MG63 (cell line): ENCODE data around the gene UPF3A. TPM values are rescaled to one million over a fixed set of nuclear protein-coding genes. Genes with fewer than 3 reads are reported as not detected.
"Not testable (repeated sequence)": the region's sequence is repeated elsewhere in the genome, so short reads cannot be mapped to it uniquely, and the experiment has no call there.

Source experiments
- DNase-seq: peaks from one replicate; pipeline ENCODE4 v3.0.0-alpha.2; 2020
- H3K27me3 ChIP-seq: fragments of 250-450 bp; sonication (Bioruptor Pico); 2 replicates; pipeline ENCODE4 v1.5.1; 2020; ENCODE audit warnings: mild to moderate bottlenecking, moderate library complexity
- H3K36me3 ChIP-seq: fragments of 250-450 bp; sonication (Bioruptor Pico); 2 replicates; pipeline ENCODE4 v1.5.1; 2020; ENCODE audit warnings: mild to moderate bottlenecking, moderate library complexity
- H3K4me3 ChIP-seq: fragments of 250-450 bp; sonication (Bioruptor Pico); 2 replicates; pipeline ENCODE4 v1.5.1; 2020; ENCODE audit warnings: mild to moderate bottlenecking, moderate library complexity
- H3K9me3 ChIP-seq: fragments of 250-450 bp; sonication (Bioruptor Pico); 2 replicates; pipeline ENCODE4 v1.5.1; 2020; ENCODE audit warnings: mild to moderate bottlenecking, moderate library complexity
- total RNA-seq: library from RNA; depleted of rRNA; stranded (reverse); fragments of >200 nt; shearing (Covaris generic); gene quantifications from 2 replicates; pipeline ENCODE4 v1.2.3, GENCODE V29; 2014; ENCODE audit warnings: low replicate concordance

The UPF3A gene
- total RNA-seq, 1 experiment from 2014 or later = 15.4 TPM

- Histone ChIP-seq H3K27me3 (no peaks in the 10 kb centered on the region), H3K36me3 (peaks cover 85% of the 10 kb centered on the region), H3K4me3 (no peak overlapping the region), H3K9me3 (no peaks in the 10 kb centered on the region)
- no peak for DNase-seq
These were observed 22.0 kb upstream of the UPF3A start for GRCh38 chr13:114259374-114259773.

GRCh38 chr13:114259974-114260373, 21.4 kb upstream of the UPF3A start:
- H3K4me3 ChIP-seq = no peak overlapping the region
- no peaks in the 10 kb centered on the region for H3K9me3 ChIP-seq
- no peak for DNase-seq
- H3K36me3 ChIP-seq = peaks cover 84% of the 10 kb centered on the region
- H3K27me3 ChIP-seq = no peaks in the 10 kb centered on the region

GRCh38 chr13:114260814-114261213, 20.6 kb upstream of the UPF3A start:
- no peak overlapping the region for H3K4me3 ChIP-seq
- H3K27me3 ChIP-seq = no peaks in the 10 kb centered on the region
- DNase-seq = no peak
- H3K9me3 ChIP-seq = no peaks in the 10 kb centered on the region
- peaks cover 84% of the 10 kb centered on the region for H3K36me3 ChIP-seq

GRCh38 chr13:114261328-114261965, 20.0 kb upstream of the UPF3A start:
- no peak for DNase-seq
- H3K36me3 ChIP-seq = peaks cover 81% of the 10 kb centered on the region
- H3K27me3 ChIP-seq = no peaks in the 10 kb centered on the region
- H3K4me3 ChIP-seq = no peak overlapping the region
- H3K9me3 ChIP-seq = no peaks in the 10 kb centered on the region

- Histone ChIP-seq H3K4me3 (no peak overlapping the region), H3K9me3 (no peaks in the 10 kb centered on the region), H3K27me3 (no peaks in the 10 kb centered on the region), H3K36me3 (peaks cover 81% of the 10 kb centered on the region)
- DNase-seq = no peak
These were observed 17.8 kb upstream of the UPF3A start for GRCh38 chr13:114263578-114263977.

GRCh38 chr13:114264313-114264712, 17.1 kb upstream of the UPF3A start:
- not testable (repeated sequence) for H3K4me3 ChIP-seq, DNase-seq, H3K9me3 ChIP-seq, H3K27me3 ChIP-seq
- peaks cover 82% of the 10 kb centered on the region for H3K36me3 ChIP-seq

GRCh38 chr13:114264886-114265611, 16.4 kb upstream of the UPF3A start:
- no peak for DNase-seq
- peaks cover 82% of the 10 kb centered on the region for H3K36me3 ChIP-seq
- H3K4me3 ChIP-seq = no peak overlapping the region
- H3K27me3 ChIP-seq = no peaks in the 10 kb centered on the region
- H3K9me3 ChIP-seq = no peaks in the 10 kb centered on the region

GRCh38 chr13:114266241-114266640, 15.2 kb upstream of the UPF3A start:
- Histone ChIP-seq H3K27me3 (no peaks in the 10 kb centered on the region), H3K9me3 (no peaks in the 10 kb centered on the region), H3K4me3 (no peak overlapping the region), H3K36me3 (peaks cover 76% of the 10 kb centered on the region)
- no peak for DNase-seq

- peaks cover 78% of the 10 kb centered on the region for H3K36me3 ChIP-seq
- H3K27me3 ChIP-seq = no peaks in the 10 kb centered on the region
- no peak overlapping the region for H3K4me3 ChIP-seq
- no peaks in the 10 kb centered on the region for H3K9me3 ChIP-seq
- no peak for DNase-seq
These were observed 12.8 kb upstream of the UPF3A start for GRCh38 chr13:114268344-114269280.

- H3K4me3 ChIP-seq = no peak overlapping the region
- H3K36me3 ChIP-seq = peaks cover 78% of the 10 kb centered on the region
- H3K9me3 ChIP-seq = no peaks in the 10 kb centered on the region
- H3K27me3 ChIP-seq = no peaks in the 10 kb centered on the region
- DNase-seq = no peak
These were observed 12.1 kb upstream of the UPF3A start for GRCh38 chr13:114269281-114269770.

GRCh38 chr13:114272977-114273376, 8.4 kb upstream of the UPF3A start:
- no peaks in the 10 kb centered on the region for H3K27me3 ChIP-seq
- no peaks in the 10 kb centered on the region for H3K9me3 ChIP-seq
- no peak overlapping the region for H3K4me3 ChIP-seq
- H3K36me3 ChIP-seq = peaks cover 79% of the 10 kb centered on the region
- no peak for DNase-seq

GRCh38 chr13:114275304-114275703, 6.1 kb upstream of the UPF3A start:
- Histone ChIP-seq H3K36me3 (peaks cover 71% of the 10 kb centered on the region), H3K9me3 (no peaks in the 10 kb centered on the region), H3K4me3 (no peak overlapping the region), H3K27me3 (no peaks in the 10 kb centered on the region)
- no peak for DNase-seq

- Histone ChIP-seq H3K9me3 (no peaks in the 10 kb centered on the region), H3K36me3 (peaks cover 55% of the 10 kb centered on the region), H3K27me3 (no peaks in the 10 kb centered on the region), H3K4me3 (no peak overlapping the region)
- DNase-seq = no peak
These were observed 2.3 kb upstream of the UPF3A start for GRCh38 chr13:114279146-114279545.

GRCh38 chr13:114279758-114280355, 1.5 kb upstream of the UPF3A start:
- Histone ChIP-seq H3K9me3 (no peaks in the 10 kb centered on the region), H3K27me3 (no peaks in the 10 kb centered on the region), H3K36me3 (peaks cover 49% of the 10 kb centered on the region), H3K4me3 (no peak overlapping the region; the same call in 1 of the 2 replicates)
- no peak for DNase-seq

GRCh38 chr13:114282041-114282670, 755 bp downstream of the UPF3A start:
- DNase-seq = peak; percentile 43
- peak overlapping the region; percentile 82 for H3K4me3 ChIP-seq
- H3K36me3 ChIP-seq = peaks cover 41% of the 10 kb centered on the region
- no peaks in the 10 kb centered on the region for H3K9me3 ChIP-seq
- H3K27me3 ChIP-seq = no peaks in the 10 kb centered on the region

- Histone ChIP-seq H3K4me3 (no peak overlapping the region), H3K36me3 (peaks cover 43% of the 10 kb centered on the region), H3K27me3 (no peaks in the 10 kb centered on the region), H3K9me3 (no peaks in the 10 kb centered on the region)
- DNase-seq = no peak
These were observed 2.2 kb downstream of the UPF3A start for GRCh38 chr13:114283576-114283975.
